Measurements from ENCODE around the gene SMARCA1.

- TF ChIP-seq POLR2A (IDR thresholded peaks at IDR 0.05) (no peak), CTCF (IDR thresholded peaks at IDR 0.05) (no peak)
Measured at GRCh38 chrX:129497146-129497843, 26.0 kb downstream of the SMARCA1 start.

All from suprapubic skin (tissue), 3 donors.